Stimulated activated CD8-positive, alpha-beta memory T cell treated with anti-CD3 and anti-CD28 coated beads, Interleukin-12 subunit alpha, Interleukin-12 subunit beta, amount 100 ng/mL, for 1 hour (primary cell): Measurements from ENCODE around the gene RNF207.

ENCODE experiments used
- DNase-seq: peaks from one replicate; pipeline ENCODE4 v3.0.0-alpha.2; 2020; ENCODE audit warnings: low read depth

The RNF207 gene

GRCh38 chr1:6234502-6235295, 28.8 kb downstream of the RNF207 start:
- DNase-seq, result no peak

- no peak for DNase-seq
Measured at GRCh38 chr1:6235296-6235677, 29.4 kb downstream of the RNF207 start.

- DNase-seq, result no peak
Measured at GRCh38 chr1:6237093-6237492, 31.2 kb downstream of the RNF207 start.

- DNase-seq, result no peak
Measured at GRCh38 chr1:6239213-6239752, 33.4 kb downstream of the RNF207 start.

- DNase-seq, result no peak
Measured at GRCh38 chr1:6239950-6240768, 34.2 kb downstream of the RNF207 start.

- DNase-seq, result no peak
Measured at GRCh38 chr1:6241107-6241886, 35.4 kb downstream of the RNF207 start.

GRCh38 chr1:6241887-6242740, 36.2 kb downstream of the RNF207 start:
- no peak for DNase-seq

GRCh38 chr1:6243053-6243834, 37.3 kb downstream of the RNF207 start:
- DNase-seq, result no peak

- DNase-seq, result no peak
Measured at GRCh38 chr1:6243993-6244392, 38.1 kb downstream of the RNF207 start, which contains the start of gene HES3. HES3 (plus strand) TSS chr1:6244179; CDS start chr1:6244366, 187 bp downstream.

GRCh38 chr1:6244401-6245049, 38.6 kb downstream of the RNF207 start:
- DNase-seq, result no peak

- peak; percentile 57 for DNase-seq
Measured at GRCh38 chr1:6245086-6245868, 39.4 kb downstream of the RNF207 start.

- DNase-seq, result no peak
Measured at GRCh38 chr1:6245869-6246496, 40.1 kb downstream of the RNF207 start.

GRCh38 chr1:6246497-6247467, 40.9 kb downstream of the RNF207 start:
- DNase-seq, result peak; percentile 74

- no peak for DNase-seq
Measured at GRCh38 chr1:6247651-6248050, 41.7 kb downstream of the RNF207 start.

- DNase-seq, result no peak
Measured at GRCh38 chr1:6248161-6248776, 42.4 kb downstream of the RNF207 start.

- no peak for DNase-seq
Measured at GRCh38 chr1:6248932-6249738, 43.2 kb downstream of the RNF207 start.
